Fibroblast of skin of left biceps (primary cell): Measurements from ENCODE around the gene ISYNA1.

Experiments
- DNase-seq, 2 experiments: peaks; one replicate each; pipeline ENCODE4 v3.0.0-alpha.2; 2013; ENCODE audit warnings: low read depth in 2 of 2

ISYNA1 gene

GRCh38 chr19:18443831-18444230, 5.9 kb upstream of the ISYNA1 start:
- no peak for DNase-seq

- DNase-seq, result no peak
Observed at GRCh38 chr19:18443406-18443805, 5.5 kb upstream of the ISYNA1 start.

- no peak for DNase-seq
Observed at GRCh38 chr19:18442941-18443340, 5.0 kb upstream of the ISYNA1 start.

- no peak for DNase-seq
Observed at GRCh38 chr19:18441804-18442788, 4.2 kb upstream of the ISYNA1 start.

GRCh38 chr19:18440936-18441803, 3.2 kb upstream of the ISYNA1 start:
- no peak for DNase-seq

GRCh38 chr19:18440415-18440877, 2.5 kb upstream of the ISYNA1 start:
- no peak for DNase-seq

- DNase-seq, result no peak
Observed at GRCh38 chr19:18439910-18440237, 1.9 kb upstream of the ISYNA1 start.

- DNase-seq, result no peak
Observed at GRCh38 chr19:18439025-18439909, 1.3 kb upstream of the ISYNA1 start.

- no peak for DNase-seq
Observed at GRCh38 chr19:18438331-18439024, 545 bp upstream of the ISYNA1 start.

- DNase-seq, result peak in 1 of 2 experiments; percentile 61
Observed at GRCh38 chr19:18436671-18437490, 1.1 kb downstream of the ISYNA1 start.

- no peak for DNase-seq
Observed at GRCh38 chr19:18435842-18436670, 1.9 kb downstream of the ISYNA1 start.

GRCh38 chr19:18435178-18435841, 2.6 kb downstream of the ISYNA1 start:
- no peak for DNase-seq

GRCh38 chr19:18434411-18435175, 3.3 kb downstream of the ISYNA1 start:
- DNase-seq, result no peak

- DNase-seq, result no peak
Observed at GRCh38 chr19:18433735-18434398, 4.1 kb downstream of the ISYNA1 start.

- no peak for DNase-seq
Observed at GRCh38 chr19:18433015-18433691, 4.8 kb downstream of the ISYNA1 start.

- no peak for DNase-seq
Observed at GRCh38 chr19:18432275-18433014, 5.5 kb downstream of the ISYNA1 start.
